HepG2 (cell line): ENCODE measurements around the gene SLC22A7. TPM values are rescaled to one million over a fixed set of nuclear protein-coding genes. Genes with fewer than 3 reads are reported as not detected.

Experiments
- BCL3 ChIP-seq: sonication (generic); formaldehyde crosslinking; IDR thresholded peaks from 2 replicates; pipeline ENCODE4 v1.5.1; 2020; ENCODE audit warnings: mild to moderate bottlenecking, missing genetic modification reagents, moderate library complexity
- EP300 ChIP-seq, 3 experiments: sonication (generic) in 1 of 3; formaldehyde crosslinking in 1 of 3; IDR thresholded peaks; 2 replicates each; pipeline versions ENCODE4 v1.5.1 to v1.6.1; 2011 to 2020; ENCODE audit warnings: low read depth in 2 of 3, low read length in 2 of 3, borderline replicate concordance in 1 of 3, improper control_type of control experiment in 1 of 3, mild to moderate bottlenecking in 1 of 3, missing genetic modification reagents in 1 of 3, moderate library complexity in 1 of 3
- ETV5 ChIP-seq: IDR thresholded peaks from 2 replicates; pipeline ENCODE4 v1.6.1; 2018; ENCODE audit warnings: missing biosample characterization, missing genetic modification reagents, inconsistent platforms, borderline replicate concordance
- FIP1L1 ChIP-seq: fragments of 200-400 bp; formaldehyde crosslinking; IDR thresholded peaks from 2 replicates; pipeline ENCODE4 v1.6.1; 2018; ENCODE audit warnings: low read depth, mild to moderate bottlenecking, low read length, moderate library complexity, borderline replicate concordance; ENCODE audit not compliant: insufficient read depth
- KDM3A ChIP-seq: IDR thresholded peaks from 2 replicates; pipeline ENCODE4 v1.6.1; 2018; ENCODE audit warnings: low read depth, missing compliant biosample characterization
- NAIF1 ChIP-seq: sonication (generic); formaldehyde crosslinking; IDR thresholded peaks from 2 replicates; pipeline ENCODE4 v1.5.0; 2020; ENCODE audit warnings: mild to moderate bottlenecking, missing genetic modification reagents, borderline replicate concordance
- PHF8 ChIP-seq: sonication (generic); formaldehyde crosslinking; IDR thresholded peaks from 2 replicates; pipeline ENCODE4 v1.5.0; 2020; ENCODE audit warnings: missing genetic modification reagents
- POGZ ChIP-seq: sonication (generic); formaldehyde crosslinking; IDR thresholded peaks from 2 replicates; pipeline ENCODE4 v1.4.0; 2020; ENCODE audit warnings: mild to moderate bottlenecking, missing genetic modification reagents
- SOX13 ChIP-seq, 3 experiments: fragments of 450-650 bp in 1 of 3; sonication (generic) in 1 of 3; formaldehyde crosslinking in 1 of 3; IDR thresholded peaks in 2 of 3; conservative IDR thresholded peaks in 1 of 3; 2 replicates each; pipeline versions ENCODE4 v1.5.0 to v1.6.1; 2016 to 2020; ENCODE audit warnings: antibody characterized with exemption in 1 of 3, mild to moderate bottlenecking in 1 of 3, missing compliant biosample characterization in 1 of 3, missing genetic modification reagents in 1 of 3, moderate library complexity in 1 of 3
- SP140L ChIP-seq: sonication (generic); formaldehyde crosslinking; IDR thresholded peaks from 2 replicates; pipeline ENCODE4 v1.4.0; 2020; ENCODE audit warnings: missing genetic modification reagents, borderline replicate concordance
- ZBTB38 ChIP-seq: sonication (generic); formaldehyde crosslinking; IDR thresholded peaks from 2 replicates; pipeline ENCODE4 v1.5.1; 2020; ENCODE audit warnings: mild to moderate bottlenecking, missing genetic modification reagents
- ZNF232 ChIP-seq: sonication (generic); formaldehyde crosslinking; IDR thresholded peaks from 2 replicates; pipeline ENCODE4 v1.4.0; 2020; ENCODE audit warnings: missing genetic modification reagents, borderline replicate concordance
- ZNF382 ChIP-seq: sonication (generic); formaldehyde crosslinking; IDR thresholded peaks from 2 replicates; pipeline ENCODE4 v1.5.0; 2020; ENCODE audit warnings: missing genetic modification reagents, mild to moderate bottlenecking, borderline replicate concordance
- ZNF652 ChIP-seq: IDR thresholded peaks from 2 replicates; pipeline ENCODE4 v1.6.1; 2016; ENCODE audit warnings: low read depth, borderline replicate concordance
- ZNF703 ChIP-seq: sonication (generic); formaldehyde crosslinking; IDR thresholded peaks from 2 replicates; pipeline ENCODE4 v1.5.1; 2020; ENCODE audit warnings: missing genetic modification reagents, mild to moderate bottlenecking, moderate library complexity, borderline replicate concordance
- polyA plus RNA-seq, 8 experiments: library from polyadenylated mRNA; depleted of rRNA in 3 of 8; stranded (reverse) in 7 of 8; unstranded in 1 of 8; fragments of >200 nt; fragmentation: Illumina TruSeq in 4 of 8; extraction: Trizol in 4 of 8; gene quantifications; 2 replicates each; pipeline versions ENCODE4 v1.2.1 to v1.2.3, GENCODE V29; 2011 to 2016; ENCODE audit warnings: low read depth in 4 of 8, missing spikeins in 1 of 8, mixed read lengths in 1 of 8; ENCODE audit not compliant: insufficient read depth in 1 of 8
- total RNA-seq, 5 experiments: library from RNA; depleted of rRNA; stranded (reverse); fragments of >200 nt; fragmentation: Illumina TruSeq; extraction: Trizol; gene quantifications; 2 replicates each; pipeline ENCODE4 v1.2.3, GENCODE V29; 2016; ENCODE audit warnings: low read depth in 1 of 5
- TF ChIP-seq, protein P1 (sequence below): sonication (generic); formaldehyde crosslinking; IDR thresholded peaks from 2 replicates; pipeline ENCODE4 v1.5.0; 2020; ENCODE audit warnings: missing genetic modification reagents, mild to moderate bottlenecking, borderline replicate concordance
- TF ChIP-seq, protein P2 (sequence below): sonication (generic); formaldehyde crosslinking; IDR thresholded peaks from 2 replicates; pipeline ENCODE4 v1.4.0; 2020; ENCODE audit warnings: mild to moderate bottlenecking, missing genetic modification reagents, borderline replicate concordance
- TF ChIP-seq, protein P3 (sequence below): sonication (generic); formaldehyde crosslinking; IDR thresholded peaks from 2 replicates; pipeline ENCODE4 v1.5.0; 2020; ENCODE audit warnings: missing genetic modification reagents
- TF ChIP-seq, protein P4 (sequence below): sonication (generic); formaldehyde crosslinking; IDR thresholded peaks from 2 replicates; pipeline ENCODE4 v1.4.0; 2020; ENCODE audit warnings: missing genetic modification reagents

SLC22A7 gene
- total and polyA plus RNA-seq, 2 of the 13 experiments (the other 11 are each of a cell fraction or from before 2014, with no cell fraction given), result 5.3 to 22.6 TPM

- TF ChIP-seq, protein P1, sequence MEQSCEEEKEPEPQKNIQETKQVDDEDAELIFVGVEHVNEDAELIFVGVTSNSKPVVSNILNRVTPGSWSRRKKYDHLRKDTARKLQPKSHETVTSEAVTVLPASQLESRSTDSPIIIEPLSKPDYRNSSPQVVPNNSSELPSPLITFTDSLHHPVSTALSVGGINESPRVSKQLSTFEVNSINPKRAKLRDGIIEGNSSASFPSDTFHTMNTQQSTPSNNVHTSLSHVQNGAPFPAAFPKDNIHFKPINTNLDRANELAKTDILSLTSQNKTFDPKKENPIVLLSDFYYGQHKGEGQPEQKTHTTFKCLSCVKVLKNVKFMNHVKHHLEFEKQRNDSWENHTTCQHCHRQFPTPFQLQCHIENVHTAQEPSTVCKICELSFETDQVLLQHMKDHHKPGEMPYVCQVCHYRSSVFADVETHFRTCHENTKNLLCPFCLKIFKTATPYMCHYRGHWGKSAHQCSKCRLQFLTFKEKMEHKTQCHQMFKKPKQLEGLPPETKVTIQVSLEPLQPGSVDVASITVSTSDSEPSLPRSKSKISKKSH (CRISPR knock-in tag), result peak; percentile 98
- TF ChIP-seq, protein P2, sequence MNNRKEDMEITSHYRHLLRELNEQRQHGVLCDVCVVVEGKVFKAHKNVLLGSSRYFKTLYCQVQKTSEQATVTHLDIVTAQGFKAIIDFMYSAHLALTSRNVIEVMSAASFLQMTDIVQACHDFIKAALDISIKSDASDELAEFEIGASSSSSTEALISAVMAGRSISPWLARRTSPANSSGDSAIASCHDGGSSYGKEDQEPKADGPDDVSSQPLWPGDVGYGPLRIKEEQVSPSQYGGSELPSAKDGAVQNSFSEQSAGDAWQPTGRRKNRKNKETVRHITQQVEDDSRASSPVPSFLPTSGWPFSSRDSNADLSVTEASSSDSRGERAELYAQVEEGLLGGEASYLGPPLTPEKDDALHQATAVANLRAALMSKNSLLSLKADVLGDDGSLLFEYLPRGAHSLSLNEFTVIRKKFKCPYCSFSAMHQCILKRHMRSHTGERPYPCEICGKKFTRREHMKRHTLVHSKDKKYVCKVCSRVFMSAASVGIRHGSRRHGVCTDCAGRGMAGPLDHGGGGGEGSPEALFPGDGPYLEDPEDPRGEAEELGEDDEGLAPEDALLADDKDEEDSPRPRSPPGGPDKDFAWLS (CRISPR knock-in tag), result peak; percentile 95; the same call in 1 of the 2 replicates
- TF ChIP-seq ETV5 (CRISPR knock-in tag), result peak; percentile 96
- TF ChIP-seq EP300 (IDR thresholded peaks at IDR 0.05; ENCODE audit: low read depth in 2 of 2, low read length in 2 of 2), result peak; percentile 99 to 100
- peak; percentile 100 for TF ChIP-seq EP300 (CRISPR knock-in tag; IDR thresholded peaks at IDR 0.05; ENCODE audit: borderline replicate concordance)
- peak; percentile 96 for TF ChIP-seq ZNF232
- peak; percentile 92 for TF ChIP-seq NAIF1 (CRISPR knock-in tag)
- TF ChIP-seq, protein P3, sequence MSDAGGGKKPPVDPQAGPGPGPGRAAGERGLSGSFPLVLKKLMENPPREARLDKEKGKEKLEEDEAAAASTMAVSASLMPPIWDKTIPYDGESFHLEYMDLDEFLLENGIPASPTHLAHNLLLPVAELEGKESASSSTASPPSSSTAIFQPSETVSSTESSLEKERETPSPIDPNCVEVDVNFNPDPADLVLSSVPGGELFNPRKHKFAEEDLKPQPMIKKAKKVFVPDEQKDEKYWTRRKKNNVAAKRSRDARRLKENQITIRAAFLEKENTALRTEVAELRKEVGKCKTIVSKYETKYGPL, result no peak
- peak; percentile 100 for TF ChIP-seq KDM3A
- peak; percentile 98 for TF ChIP-seq POGZ (CRISPR knock-in tag)
- no peak for TF ChIP-seq ZNF382 (CRISPR knock-in tag)
- peak; percentile 65; the same call in 1 of the 2 replicates for TF ChIP-seq ZNF652
- no peak for TF ChIP-seq FIP1L1
- TF ChIP-seq ZBTB38 (CRISPR knock-in tag), result peak; percentile 99
- peak; percentile 98 for TF ChIP-seq BCL3 (CRISPR knock-in tag)
- TF ChIP-seq SOX13 (IDR thresholded peaks at IDR 0.05), result peak; percentile 99
- TF ChIP-seq SOX13 (CRISPR knock-in tag; conservative IDR thresholded peaks at IDR 0.05 in 1 of 2, IDR thresholded peaks at IDR 0.05 in 1 of 2), result peak in 1 of 2 experiments; percentile 99; a peak in 2 of 4 replicates
- peak; percentile 94; the same call in 1 of the 2 replicates for TF ChIP-seq SP140L (CRISPR knock-in tag)
- peak; percentile 97 for TF ChIP-seq ZNF703 (CRISPR knock-in tag)
- TF ChIP-seq, protein P4, sequence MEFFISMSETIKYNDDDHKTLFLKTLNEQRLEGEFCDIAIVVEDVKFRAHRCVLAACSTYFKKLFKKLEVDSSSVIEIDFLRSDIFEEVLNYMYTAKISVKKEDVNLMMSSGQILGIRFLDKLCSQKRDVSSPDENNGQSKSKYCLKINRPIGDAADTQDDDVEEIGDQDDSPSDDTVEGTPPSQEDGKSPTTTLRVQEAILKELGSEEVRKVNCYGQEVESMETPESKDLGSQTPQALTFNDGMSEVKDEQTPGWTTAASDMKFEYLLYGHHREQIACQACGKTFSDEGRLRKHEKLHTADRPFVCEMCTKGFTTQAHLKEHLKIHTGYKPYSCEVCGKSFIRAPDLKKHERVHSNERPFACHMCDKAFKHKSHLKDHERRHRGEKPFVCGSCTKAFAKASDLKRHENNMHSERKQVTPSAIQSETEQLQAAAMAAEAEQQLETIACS (CRISPR knock-in tag), result no peak; the same call in 1 of the 2 replicates
- TF ChIP-seq PHF8 (CRISPR knock-in tag), result peak; percentile 75
These were observed 30.3 kb upstream of the SLC22A7 start (continued) for GRCh38 chr6:43267619-43268354.
